ENCODE measurements around the gene CDRT15L2. TPM values are rescaled to one million over a fixed set of nuclear protein-coding genes. Genes with fewer than 3 reads are reported as not detected.

CDRT15L2 gene
- total and polyA plus RNA-seq, 9 of the 15 experiments (the other 6 are each of a cell fraction or from before 2014, with no cell fraction given) = not detected

- FAIRE-seq = no peak
- Histone ChIP-seq H3K4me3 (no peak overlapping the region), H3K4me1 (replicated peaks in 1 of 2; ENCODE audit: control insufficient read depth in 2 of 2, insufficient read depth in 2 of 2, low read length in 2 of 2) (no peaks in the 10 kb centered on the region), H3K4me2 (ENCODE audit: insufficient read depth, low read length) (no peak overlapping the region), H3K27me3 (ENCODE audit: control insufficient read depth in 2 of 2, insufficient read depth in 2 of 2, low read length in 2 of 2) (peaks cover 0 to 5% of the 10 kb centered on the region in 2 experiments; a peak in 1 of 5 replicates), H3K36me3 (ENCODE audit: control insufficient read depth, insufficient read depth, low read length) (no peaks in the 10 kb centered on the region), H3K9me3 (replicated peaks; ENCODE audit: control insufficient read depth, insufficient read depth, low read depth, low read length) (no peaks in the 10 kb centered on the region), H2AFZ (ENCODE audit: low read depth, low read length) (no peak overlapping the region), H3K9me1 (ENCODE audit: control insufficient read depth, insufficient read depth, low read length) (no peaks in the 10 kb centered on the region), H3K9ac (ENCODE audit: insufficient read depth in 1 of 2, low read depth in 2 of 2, low read length in 2 of 2) (no peak overlapping the region), H3K27ac (ENCODE audit: extremely low read depth, low read depth, low read length) (no peak overlapping the region), H4K20me1 (replicated peaks; ENCODE audit: control insufficient read depth, insufficient read depth, low read length) (no peaks in the 10 kb centered on the region), H3K79me2 (ENCODE audit: control insufficient read depth, insufficient read depth, low read length) (no peaks in the 10 kb centered on the region)
- 0% methylated on average over 3 of the region's 5 CpGs for WGBS (ENCODE audit: insufficient coverage, low coverage, missing lambda C conversion rate)
- ChIA-PET CTCF (ENCODE audit: low intra/inter-chr PET ratio) (no interaction called here), POLR2A (interaction anchor here (0.6 kb wide), 1 partner anchor 10 kb away, joined by 3 read pairs; no protein-coding TSS in a partner anchor)
- ATAC-seq = no peak
- DNase-seq (ENCODE audit: extremely low read depth in 1 of 4, low spot score in 3 of 4) = no peak
- no TSS peak for BruUV-seq (replicated peaks)
- intact Hi-C loops (cut with micrococcal nuclease) (no loop called here), in situ Hi-C loops (cut with MboI) (no loop called here)
- TF ChIP-seq CSDE1 (IDR thresholded peaks at IDR 0.05) (no peak), ZNF124 (CRISPR knock-in tag; IDR thresholded peaks at IDR 0.05) (no peak), PHB (CRISPR knock-in tag; IDR thresholded peaks at IDR 0.05) (no peak), UBTF (IDR thresholded peaks at IDR 0.05; ENCODE audit: borderline replicate concordance in 1 of 2, low read depth in 2 of 2, low read length in 2 of 2) (no peak), GABPB1 (CRISPR knock-in tag; IDR thresholded peaks at IDR 0.05) (no peak), ZNF830 (CRISPR knock-in tag; IDR thresholded peaks at IDR 0.05) (no peak), IFI16 (CRISPR knock-in tag; IDR thresholded peaks at IDR 0.05) (no peak), ZNF586 (CRISPR knock-in tag; conservative IDR thresholded peaks at IDR 0.05) (no peak), ETV6 (IDR thresholded peaks at IDR 0.05; ENCODE audit: borderline replicate concordance in 1 of 2, low read depth in 2 of 2, low read length in 1 of 2) (no peak), ETV6 (CRISPR knock-in tag; IDR thresholded peaks at IDR 0.05; ENCODE audit: borderline replicate concordance) (no peak), SLC30A9 (CRISPR knock-in tag; IDR thresholded peaks at IDR 0.05) (no peak), PATZ1 (CRISPR knock-in tag; IDR thresholded peaks at IDR 0.05; ENCODE audit: borderline replicate concordance) (no peak), DIDO1 (tag; IDR thresholded peaks at IDR 0.05; ENCODE audit: low read depth) (no peak), ELK1 (CRISPR knock-in tag; IDR thresholded peaks at IDR 0.05) (no peak), ZNF384 (IDR thresholded peaks at IDR 0.05; ENCODE audit: low read depth, low read length) (no peak), HDAC8 (tag; IDR thresholded peaks at IDR 0.05) (no peak), MXI1 (IDR thresholded peaks at IDR 0.05; ENCODE audit: low read depth, low read length) (no peak), ZNF444 (CRISPR knock-in tag; IDR thresholded peaks at IDR 0.05) (no peak)
- TF ChIP-seq, protein P1, sequence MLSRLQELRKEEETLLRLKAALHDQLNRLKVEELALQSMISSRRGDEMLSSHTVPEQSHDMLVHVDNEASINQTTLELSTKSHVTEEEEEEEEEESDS (CRISPR knock-in tag; IDR thresholded peaks at IDR 0.05) = no peak
Observed at GRCh38 chr17:20565711-20566110, 13.8 kb upstream of the CDRT15L2 start.
